GM18517 (cell line): ENCODE results near the gene EXOC2.

Experiments
- ATAC-seq: cut with Tn5 transposase; IDR thresholded peaks from one replicate; pipeline ENCODE4 v1.9.1; 2021; ENCODE audit warnings: mild to moderate bottlenecking, moderate library complexity; ENCODE audit not compliant: unreplicated experiment

Gene EXOC2

DNA sequence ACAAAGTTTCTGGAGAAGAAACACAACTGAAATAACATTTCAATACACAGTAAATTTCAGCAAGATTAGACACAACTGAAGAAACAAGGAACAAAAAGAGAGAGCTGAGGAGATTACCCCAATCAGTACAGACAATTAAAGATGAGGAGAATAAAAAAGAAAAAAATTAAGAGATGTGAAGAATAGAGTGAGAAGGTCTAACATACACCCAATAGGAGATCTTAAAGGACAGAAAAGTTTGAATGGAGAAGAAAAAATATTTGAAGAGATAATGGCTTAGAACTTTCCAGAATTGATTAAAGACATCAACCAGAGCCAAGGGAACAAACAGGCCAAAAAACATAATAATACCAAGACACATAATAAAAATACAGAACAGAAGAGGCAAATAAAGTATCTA is 152.4 kb downstream of the EXOC2 start:
- no peak for ATAC-seq

DNA sequence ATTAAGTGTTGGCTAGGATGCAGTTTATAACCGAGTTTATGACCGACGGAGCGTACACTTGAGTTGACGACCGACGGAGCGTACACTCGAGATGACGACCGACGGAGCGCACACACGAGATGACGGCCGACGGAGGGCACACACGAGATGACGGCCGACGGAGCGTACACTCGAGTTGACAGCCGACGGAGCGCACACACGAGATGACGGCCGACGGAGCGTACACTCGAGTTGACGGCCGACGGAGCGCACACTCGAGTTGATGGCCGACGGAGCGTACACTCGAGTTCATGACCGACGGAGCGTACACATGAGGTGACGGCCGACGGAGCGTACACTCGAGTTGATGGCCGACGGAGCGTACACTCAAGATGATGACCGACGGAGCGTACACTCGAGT is 155.8 kb downstream of the EXOC2 start:
- no peak for ATAC-seq

DNA sequence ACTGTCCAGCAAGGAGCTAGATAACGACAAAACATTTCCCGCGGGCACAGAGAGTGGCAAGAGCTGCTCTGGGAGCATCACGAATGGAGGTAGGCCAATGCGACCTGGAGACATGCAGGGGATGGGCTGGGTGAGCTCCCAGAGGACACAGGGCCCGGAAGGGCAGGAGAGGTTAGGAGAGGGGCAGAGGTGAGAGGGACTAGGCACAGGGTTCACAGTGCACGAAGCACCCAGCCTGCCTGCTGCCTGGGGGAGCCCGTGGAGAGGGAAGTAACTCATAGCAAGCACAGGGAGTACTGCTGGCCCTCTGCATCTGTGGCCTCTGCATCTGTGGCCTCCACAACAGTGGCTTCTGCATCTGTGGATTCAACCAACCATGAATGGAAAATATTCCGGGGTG is 162.5 kb downstream of the EXOC2 start:
- ATAC-seq = no peak

DNA sequence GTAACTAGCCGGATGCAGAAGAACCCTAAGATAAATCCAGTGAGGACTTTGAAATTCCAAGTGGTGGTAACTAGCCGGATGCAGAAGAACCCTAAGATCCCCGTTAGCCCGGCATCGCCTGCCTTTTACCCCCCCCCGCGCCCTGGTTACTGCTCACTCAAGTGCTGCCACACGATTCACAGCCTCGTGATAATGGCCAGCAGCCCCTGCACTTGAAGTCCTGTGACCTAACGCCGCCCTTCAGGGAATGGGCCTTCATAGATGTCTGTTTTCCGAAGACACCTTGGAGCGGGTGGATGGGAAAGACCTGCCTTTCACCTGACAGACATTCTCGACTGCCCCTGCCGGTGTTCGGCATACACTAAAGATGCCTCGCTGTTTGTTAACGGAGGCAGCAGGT is 163.9 kb downstream of the EXOC2 start:
- no peak for ATAC-seq

DNA sequence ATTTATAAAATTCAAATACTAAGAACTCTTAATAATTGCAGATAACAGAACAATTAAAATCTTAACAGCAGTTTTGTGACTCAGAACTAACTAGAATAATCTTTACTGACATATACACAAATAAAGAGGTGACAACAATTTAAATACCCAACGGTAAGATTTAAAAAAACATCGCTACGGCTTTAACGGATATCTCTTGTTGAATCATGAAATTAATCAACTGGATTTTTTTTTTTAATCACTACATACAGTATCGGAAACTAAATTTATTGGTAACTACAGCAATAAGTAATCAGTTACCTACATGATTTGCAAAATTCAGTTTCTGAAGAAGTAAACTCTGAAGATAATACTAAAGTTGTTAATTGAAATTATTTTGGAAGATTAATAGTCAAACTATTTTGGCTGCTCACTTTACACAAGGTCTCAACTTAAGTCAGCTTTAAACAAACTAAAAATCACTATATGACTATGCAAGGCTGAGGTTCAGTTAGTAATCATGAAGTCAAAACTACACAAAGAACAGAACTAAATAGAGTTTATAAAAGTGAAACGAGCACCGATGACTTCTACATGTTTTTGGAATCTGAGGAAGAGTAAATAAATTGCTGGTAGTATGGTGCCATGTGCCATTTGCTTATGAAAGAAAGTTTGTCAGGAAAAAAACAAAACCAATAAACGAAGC is 164.8 kb downstream of the EXOC2 start:
- ATAC-seq = no peak

DNA sequence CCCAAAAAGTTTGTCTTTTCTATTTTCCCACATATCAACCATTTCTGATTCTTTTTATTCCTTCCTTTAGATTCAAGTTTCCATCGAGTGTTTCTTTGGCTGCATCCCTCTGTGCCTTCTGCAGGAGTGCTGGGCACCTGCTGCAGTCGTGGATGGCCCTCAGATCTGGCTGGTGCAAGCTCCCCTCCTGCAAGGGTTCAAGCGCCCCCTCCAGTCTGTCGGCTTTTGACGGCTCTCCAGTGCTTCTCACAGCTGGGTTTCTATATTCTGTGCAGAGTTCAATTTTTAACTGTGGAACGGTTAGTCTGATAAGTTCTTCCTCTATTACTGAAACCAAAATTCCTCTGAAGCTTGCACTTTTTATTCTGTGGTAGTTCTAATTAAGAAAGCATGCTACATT is 168.1 kb downstream of the EXOC2 start:
- no peak for ATAC-seq

DNA sequence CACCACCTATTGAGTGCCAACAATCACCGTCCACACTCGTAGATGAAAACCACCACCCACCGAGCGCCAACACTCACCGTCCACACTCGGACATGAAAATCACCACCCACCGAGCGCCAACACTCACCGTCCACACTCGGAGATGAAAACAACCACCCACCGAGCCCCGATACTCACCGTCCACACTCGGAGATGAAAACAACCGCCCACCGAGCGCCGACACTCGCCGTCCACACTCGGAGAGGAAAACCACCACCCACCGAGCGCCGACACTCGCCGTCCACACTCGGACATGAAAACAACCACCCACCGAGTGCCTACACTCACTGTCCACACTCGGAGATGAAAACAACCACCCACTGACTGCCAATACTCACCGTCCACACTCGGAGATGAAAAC is 172.1 kb downstream of the EXOC2 start:
- ATAC-seq = no peak

DNA sequence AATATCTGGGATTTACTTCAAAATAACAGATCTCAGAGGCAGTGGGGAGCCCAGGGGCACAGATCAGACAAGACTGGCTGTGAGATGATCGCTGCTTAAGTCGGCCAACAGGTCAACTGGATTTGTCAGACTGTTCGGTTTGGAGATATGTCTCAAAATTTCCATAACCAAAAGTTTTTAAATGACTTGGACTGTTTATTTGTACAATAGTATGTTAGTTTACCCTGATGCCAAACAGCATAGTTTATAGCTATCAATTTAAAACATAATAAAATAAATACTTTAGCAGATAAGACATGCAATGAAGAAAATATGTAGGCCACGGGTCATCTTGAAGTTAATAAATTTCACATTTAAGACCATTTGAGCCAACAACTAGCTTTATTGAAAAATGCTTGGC is 174.7 kb downstream of the EXOC2 start:
- no peak for ATAC-seq

DNA sequence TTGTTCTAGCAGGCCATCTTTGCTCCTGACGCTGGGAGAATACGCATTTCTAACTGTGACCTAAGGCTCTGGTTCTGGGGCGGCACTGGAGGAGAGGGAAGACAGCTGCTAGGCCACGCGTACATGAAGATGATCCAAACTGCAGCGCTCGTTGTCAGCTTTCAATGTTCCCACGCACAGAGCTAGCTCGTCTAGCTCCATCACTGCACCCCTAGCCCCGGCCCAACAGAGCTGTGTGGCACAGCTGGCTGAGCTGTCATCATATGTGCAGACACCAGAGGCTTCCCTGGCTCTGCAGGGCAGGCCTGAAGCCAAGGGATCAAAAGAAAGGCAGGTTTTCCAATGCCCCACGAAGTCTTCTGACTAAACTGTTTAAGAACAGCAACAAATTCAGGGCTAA is 176.7 kb downstream of the EXOC2 start:
- ATAC-seq = no peak

DNA sequence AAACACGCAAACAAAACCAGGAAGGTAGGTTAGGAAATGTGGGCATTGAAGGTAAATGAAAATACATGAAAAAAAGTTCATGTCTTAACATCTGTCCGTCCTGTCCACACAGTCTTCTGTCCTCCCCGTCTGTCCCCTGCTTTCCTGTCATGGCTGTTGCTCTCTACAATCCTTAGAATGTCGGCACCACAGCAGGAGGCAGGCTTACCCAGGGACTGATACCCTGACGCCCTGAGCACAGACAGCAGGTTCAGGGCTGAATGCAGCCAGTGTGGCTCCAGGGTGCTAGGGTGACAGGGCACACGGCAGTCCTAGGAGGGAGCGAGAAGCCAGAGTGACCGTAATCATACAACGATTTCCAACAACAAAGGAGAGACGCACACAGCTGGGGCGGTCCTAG is 177.7 kb downstream of the EXOC2 start:
- no peak for ATAC-seq

DNA sequence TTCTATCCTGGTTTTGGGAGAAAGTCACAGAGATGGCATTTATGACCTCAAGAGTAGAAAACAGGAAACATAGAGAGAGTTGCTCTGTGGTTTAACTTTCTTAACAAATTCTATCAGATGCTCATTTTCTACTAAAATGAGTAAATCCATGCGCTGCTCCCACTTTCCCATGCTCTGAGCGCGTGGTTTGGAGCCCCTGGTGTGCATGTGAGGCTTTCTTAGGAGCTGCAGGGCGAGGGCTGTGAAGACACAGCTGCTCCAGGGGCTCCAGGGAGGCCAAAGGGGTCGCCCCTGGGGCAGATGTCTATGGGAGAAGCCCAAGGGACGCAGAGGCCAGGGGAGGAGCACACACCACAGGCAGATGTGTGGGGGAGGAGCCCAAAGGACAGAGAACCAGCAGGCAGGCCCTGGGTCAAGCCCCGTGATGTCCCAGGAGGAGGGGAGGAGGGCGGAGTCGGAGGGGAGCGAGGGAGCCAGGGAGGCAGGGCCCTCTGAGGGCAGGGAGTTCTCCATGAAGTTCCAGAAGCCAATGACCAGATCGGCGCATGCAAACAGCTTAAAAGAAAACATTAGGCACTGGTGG is 178.5 kb downstream of the EXOC2 start:
- no peak for ATAC-seq

DNA sequence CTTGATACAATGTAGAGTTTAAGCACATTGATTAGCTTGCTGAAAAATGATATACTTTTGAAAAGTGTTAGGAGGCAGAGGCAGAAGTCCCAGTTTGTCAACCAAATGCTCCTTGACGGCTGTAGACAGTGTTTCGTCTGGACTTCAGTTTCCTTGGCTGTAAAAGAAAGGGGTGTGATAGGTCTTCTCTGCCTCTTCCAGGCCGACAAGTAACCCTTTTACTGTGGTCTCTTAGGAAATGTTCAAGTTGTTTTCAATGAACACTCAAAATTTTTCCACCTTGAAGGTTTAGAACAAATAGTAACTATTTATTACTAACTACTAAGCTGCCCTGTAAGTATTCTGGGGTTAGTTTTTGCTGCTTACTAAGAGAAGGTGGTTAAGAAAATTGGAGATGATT is 179.0 kb downstream of the EXOC2 start:
- ATAC-seq = no peak

DNA sequence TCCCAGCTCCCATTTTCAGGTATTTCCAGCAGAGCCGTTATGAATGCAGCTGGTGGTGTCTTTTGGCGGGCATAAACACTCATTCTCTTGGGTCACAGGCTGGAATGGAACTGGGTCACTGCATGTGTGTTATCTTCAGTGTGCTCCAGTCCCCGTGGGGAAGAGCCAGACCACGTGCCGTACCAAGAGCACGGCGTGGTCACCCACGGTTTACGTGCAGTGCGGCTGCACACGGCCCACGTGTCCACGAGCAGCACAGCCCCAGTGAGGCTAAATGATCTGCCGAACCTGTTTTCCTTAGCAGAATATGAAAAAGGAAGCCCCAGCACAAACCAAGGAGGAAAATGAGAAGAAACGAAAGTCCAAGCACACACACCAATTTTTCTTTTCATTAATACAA is 179.9 kb downstream of the EXOC2 start:
- ATAC-seq = no peak

DNA sequence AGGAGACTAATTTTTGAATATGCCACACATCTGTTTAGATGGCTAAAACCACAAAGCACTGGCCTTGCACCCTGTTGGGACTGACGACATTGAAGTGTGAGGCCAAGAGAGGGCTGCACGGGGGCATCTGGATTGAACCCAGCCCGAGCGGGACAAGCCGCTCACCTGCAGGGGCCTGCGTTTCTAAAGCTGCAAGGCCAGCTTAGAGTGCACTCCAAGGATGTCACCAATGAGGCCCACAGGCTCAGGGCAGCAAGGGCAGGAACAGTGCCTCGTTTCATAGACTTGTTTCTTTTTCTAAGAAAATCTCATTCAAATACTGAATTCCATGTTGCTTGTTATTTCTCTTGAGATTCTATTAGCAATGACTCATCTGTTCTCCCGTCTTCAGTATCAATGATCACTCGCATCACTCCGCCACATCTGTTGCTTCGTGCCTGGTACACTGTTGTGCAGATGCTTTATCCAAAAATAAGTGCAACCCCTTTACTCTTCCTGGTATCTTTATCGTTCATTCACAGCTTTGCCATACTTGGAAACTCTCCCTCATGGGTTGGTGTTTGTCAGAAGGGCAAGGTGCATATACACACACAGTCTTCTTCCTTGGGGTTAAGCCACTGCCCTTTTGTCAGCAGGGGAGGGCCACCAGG is 181.3 kb downstream of the EXOC2 start:
- ATAC-seq = no peak

DNA sequence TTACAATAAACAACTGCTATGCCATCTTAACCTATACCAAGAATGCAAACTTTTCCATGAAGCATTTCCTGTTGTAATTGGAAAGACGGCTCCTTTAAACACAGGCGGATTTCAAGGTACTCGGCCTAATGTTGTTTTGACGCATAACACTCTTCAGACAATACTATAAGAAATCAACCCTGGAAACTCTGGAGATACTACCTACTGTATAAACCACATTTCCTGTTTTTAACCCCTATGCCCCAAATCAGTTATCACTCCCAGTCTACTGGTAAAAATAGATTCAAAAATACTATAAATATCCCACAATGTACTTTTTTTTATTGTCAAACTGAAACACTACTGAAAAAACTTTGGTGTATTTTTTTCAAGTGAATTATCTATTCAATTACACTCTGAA is 183.3 kb downstream of the EXOC2 start:
- no peak for ATAC-seq

DNA sequence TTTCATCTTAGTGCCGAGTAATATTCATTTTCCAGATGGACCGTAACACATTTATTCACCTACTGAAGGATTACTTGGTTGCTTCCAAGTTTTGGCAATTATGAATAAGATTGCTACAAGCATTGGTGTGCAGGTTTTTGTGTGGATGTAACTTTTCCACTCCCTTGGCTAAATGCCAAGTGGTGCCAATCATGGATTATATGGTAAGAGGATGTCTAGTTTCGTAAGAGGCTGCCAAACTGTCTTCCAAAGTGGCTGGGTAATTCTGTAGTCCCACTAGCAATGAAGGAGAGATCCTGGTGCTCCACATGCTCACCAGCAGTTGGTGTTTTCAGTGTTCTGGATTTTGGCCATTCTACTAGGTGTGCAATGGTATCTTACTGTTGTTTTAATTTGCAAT is 184.3 kb downstream of the EXOC2 start:
- no peak for ATAC-seq

DNA sequence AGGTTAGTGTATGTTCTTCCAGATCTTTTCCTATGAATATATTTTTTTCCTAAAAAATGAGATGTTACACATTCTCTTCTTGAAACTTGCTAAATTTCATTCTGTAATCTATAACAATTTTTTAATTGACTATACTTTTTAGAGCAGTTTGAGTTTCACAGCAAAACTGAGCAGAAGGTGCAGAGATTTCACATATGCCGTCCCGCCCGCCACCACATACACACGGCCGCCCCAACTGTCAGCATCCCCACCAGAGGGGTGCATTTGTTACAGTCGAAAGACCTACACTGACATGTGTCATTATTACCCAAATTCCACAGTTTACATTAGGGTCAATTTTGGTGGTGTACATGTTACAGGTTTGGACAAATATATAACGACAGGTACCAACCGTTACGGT is 184.9 kb downstream of the EXOC2 start:
- no peak for ATAC-seq

DNA sequence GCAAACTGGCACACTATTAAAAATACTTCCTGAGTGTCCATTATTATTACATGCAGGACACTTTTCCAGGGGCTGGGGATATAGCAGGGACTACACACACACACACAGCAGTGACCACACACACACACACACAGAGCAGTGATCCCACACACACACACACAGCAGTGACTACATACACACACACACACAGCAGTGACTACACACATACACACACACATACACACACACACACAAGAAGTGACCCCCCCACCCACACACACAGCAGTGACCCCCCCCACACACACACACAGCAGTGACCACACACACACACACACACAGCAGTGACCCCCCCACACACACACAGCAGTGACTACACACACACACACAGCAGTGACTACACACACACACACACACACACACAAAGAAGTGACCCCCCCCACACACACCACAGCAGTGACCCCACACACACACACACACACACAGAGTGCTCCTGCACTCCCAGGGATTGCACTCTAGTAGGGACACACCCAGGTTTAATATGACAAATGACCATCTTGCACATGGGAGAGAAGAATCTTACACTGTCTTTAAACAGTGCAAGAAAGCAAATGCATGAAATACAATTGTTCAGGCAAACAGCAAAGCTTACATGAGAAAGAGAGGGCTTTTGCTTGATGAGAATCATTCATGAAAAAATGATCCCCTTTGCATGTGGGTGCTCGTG is 185.9 kb downstream of the EXOC2 start:
- ATAC-seq = no peak

DNA sequence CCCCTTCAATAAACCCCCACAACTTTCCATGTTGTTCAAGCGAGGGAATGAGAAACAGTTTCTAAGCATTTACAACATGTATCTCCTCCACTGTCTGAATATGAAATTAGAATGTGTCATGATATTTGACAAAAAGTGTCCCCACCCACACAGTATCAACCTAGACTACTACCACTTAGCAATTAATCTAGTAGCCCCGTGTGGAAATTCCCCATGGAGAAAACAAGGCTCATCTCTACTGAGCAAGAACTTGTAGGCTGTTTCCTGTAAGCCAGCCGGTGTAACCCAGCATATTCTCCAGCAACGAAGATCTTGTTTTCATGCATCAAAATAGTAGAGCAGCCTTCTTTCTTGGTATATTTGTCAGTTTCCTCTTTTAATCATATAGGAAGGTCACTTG is 186.4 kb downstream of the EXOC2 start:
- ATAC-seq = no peak

DNA sequence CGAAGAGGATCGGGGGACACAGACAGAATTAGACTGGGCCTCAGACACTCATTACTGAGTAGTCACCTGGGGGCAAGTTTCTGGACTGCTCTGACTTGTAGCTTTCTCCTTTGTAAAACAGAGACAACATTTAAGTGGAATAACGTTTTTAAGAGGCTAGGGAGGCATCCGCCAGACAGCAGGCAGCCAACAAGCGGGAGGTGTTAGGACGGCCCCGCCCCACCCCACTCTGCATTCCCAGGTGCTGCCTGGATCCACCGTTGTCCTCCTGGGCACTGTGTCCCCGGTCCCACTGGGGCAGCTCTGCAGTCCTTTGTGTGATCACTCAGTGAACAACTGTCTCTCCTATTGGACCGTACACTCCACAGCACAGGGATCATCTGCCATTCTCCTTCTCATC is 187.6 kb downstream of the EXOC2 start:
- no peak for ATAC-seq

DNA sequence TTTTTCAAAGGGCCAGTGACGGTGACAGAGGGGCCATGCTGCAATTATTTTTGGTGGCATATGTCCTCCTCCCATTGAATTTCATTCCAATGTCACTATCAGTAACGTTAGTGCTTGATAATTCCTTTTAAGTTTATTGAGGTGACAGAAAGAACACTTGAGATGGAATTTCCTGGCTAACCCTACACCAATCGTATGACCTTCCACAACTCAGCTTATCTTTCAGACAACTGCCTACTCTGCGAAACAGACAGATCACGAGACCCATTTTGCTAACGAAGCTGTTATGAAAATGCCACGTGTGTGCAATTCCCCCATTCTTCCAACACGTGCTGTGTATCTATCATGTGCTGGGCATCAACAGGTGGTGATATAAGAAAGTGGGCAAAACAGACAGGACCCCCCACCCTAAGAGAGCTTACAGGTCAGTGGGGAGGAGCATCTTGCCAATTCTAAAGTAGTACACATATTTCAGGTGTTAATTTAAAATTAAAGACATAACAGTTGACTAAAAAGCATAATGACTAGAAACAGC is 188.4 kb downstream of the EXOC2 start:
- no peak for ATAC-seq
